SKM-1 treated with dmso at 0.1 percent for 144 hours (cell line): ENCODE results near the gene DPF1.
A peak's percentile ranks its signal among the peaks of the same experiment; 100 is the strongest.
"Not testable (repeated sequence)": the region's sequence is repeated elsewhere in the genome, so short reads cannot be mapped to it uniquely, and the experiment has no call there.

ENCODE experiments used
- DNase-seq: peaks from one replicate; lab custom pipeline; 2025; ENCODE audit not compliant: unreplicated experiment; lab: John Stamatoyannopoulos, UW

Gene DPF1

GRCh38 chr19:38224014-38224862 is at the start of gene DPF1:
Gene DPF1, minus strand, starts transcription at chr19:38224222. Its CDS starts 80 bp downstream, at chr19:38224142.
- DNase-seq: peak; percentile 34

DNA sequence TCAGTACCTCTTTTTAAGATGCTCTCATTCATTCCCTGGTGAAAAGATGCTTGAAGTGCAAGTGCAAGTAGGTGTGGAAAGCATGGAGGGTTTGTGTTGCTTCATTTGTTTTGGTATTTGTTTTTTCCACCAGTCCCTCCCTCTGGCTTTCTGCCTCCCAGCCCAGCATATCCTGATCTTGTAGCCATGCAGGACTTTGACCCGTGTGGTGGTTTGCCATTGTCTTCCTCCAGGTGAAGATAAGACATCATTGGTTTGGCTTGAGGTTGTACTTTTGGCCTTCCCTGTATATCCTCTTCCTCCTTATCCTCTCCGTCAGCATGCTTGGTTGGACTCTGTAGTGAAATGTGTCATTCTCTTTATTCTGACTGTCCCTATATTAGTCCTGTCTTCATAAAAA is 49.5 kb upstream of the DPF1 start:
- no peak for DNase-seq

DNA sequence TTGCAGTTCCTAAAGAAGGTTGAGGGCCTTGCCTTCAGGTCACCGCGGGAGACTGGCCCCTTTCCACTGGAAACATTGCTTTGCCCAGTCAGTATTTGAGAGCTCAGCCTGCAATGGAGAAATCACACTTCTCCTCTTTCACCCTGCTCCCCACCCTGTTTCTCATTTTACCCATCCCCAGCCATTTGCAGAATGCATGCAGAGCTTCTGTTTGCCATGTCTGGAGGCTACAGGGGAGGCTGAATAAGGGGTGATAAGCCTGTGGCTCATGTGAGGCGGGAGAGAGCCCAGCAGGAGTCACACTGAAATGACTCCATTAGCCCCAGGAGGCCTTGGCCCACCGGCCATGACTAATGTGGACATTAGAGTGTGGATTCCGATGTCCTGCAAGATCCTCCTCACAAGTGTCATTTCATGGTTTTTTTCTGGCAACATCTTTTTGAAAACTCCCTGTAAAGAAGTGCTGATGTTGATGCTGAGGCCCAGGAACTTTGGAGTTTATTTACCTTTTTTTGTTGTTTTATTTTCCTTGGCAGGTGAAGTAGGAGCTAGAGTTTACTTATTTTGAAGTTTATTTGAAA is 46.7 kb upstream of the DPF1 start:
- DNase-seq: no peak

DNA sequence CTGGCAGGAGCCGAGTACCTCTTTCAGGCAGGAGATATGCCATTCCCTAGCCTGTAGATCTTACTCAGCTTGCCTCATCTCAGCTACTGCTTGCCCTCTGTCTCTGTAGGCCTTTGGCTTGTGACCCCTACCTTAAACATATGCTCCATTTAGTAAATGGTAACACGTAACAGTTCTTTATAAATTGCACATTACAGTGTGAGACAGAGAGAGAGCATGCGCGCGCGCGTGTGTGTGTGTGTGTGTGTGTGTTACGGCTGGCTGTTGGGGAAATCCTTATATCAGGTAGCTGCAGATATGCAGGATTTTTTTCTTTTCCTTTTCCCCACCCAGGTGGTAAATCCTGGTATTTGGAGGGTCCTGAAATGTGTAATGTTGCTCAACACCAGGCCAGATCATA is 44.5 kb upstream of the DPF1 start:
- DNase-seq: no peak

DNA sequence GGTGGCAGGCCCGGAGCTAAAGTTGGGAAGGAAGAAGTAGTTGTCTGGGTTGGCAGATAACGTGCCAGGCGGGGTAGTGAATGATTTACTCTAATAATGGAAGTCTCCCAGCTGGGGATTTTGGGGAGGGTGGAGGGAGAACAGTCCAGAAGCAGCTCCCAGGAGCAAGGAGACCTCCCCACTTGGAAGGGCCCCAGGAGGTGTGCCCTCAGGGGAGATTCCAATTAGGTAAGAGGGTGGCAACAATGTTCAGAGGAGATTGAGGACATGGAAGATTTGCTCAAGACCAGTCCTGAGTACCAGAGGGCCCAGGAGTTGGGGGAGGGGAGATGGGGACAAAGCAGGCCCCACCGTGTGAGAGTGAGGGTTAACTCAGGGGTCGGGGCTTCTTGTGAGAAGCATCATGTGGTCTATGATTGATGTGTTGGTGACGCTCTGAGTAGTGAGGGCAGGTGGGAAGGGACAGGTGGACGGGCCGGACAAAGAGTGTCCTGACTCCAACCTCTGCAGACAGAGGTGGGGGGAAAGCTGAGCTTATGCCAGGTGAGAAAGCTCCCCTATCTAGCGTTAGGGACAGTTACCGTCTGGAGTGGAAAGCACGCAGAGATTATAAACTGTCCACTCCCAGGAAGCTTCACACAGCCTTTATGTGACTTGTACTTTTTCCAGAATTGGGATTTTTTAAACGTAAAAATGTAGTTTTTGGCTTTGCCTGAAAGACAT is 43.9 kb upstream of the DPF1 start:
- DNase-seq: no peak

- no peak for DNase-seq
Observed at GRCh38 chr19:38266981-38267597, 43.1 kb upstream of the DPF1 start.

DNA sequence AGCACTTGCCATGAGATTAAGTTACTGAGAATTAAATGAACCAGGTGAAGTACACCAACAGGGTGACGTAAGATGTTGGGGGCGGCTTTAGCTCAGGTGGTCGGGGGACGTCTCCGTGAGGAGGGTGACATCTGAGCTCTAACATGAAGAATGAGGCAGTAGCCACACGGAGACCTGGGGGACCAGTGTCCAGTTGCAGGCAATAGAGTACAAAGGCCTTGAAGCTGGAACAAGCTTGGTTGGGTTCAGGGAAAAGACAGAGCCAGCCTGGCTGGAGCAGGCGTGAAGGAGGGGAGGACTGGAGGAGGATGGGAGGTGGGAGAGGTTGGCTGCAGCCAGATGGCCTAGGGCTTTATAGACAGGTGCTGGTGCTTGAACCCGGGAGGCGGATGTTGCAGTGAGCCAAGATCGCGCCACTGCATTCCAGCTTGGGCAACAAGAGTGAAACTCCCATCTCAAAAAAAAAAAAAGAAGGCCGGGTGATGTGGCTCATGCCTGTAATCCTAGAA is 42.0 kb upstream of the DPF1 start:
- DNase-seq: no peak

DNA sequence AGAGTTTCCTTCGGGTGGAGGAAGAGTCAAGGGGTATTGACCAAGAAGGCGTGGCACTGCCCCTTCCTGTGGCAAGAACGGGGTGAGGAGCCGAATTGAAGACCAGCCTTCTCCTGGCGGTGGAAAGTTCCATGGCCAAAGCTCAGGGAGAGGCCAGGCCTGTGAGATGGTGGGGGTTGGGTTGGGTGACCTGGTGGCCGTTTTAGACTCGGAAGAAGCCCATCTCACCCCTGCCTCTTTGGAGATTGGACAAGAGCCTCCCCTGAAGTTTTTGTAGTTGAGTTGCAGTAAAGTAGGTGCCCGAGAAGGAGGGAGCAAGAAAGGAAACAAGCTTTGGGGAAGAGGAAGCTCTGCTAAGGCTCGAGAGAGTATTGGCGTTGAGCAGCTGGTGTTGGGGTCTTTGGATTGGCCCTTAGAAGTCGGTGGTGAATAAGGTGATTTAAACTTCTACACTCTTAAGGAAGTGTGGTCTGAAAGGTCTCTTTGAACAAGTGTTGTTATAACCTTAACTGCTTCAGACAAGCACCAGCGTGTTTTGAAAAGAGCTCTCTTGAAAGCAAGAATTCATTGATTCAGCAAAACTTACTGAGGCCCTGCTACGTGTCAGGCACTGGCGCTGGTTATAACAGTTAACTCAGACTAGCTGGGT is 41.3 kb upstream of the DPF1 start:
- DNase-seq: no peak

DNA sequence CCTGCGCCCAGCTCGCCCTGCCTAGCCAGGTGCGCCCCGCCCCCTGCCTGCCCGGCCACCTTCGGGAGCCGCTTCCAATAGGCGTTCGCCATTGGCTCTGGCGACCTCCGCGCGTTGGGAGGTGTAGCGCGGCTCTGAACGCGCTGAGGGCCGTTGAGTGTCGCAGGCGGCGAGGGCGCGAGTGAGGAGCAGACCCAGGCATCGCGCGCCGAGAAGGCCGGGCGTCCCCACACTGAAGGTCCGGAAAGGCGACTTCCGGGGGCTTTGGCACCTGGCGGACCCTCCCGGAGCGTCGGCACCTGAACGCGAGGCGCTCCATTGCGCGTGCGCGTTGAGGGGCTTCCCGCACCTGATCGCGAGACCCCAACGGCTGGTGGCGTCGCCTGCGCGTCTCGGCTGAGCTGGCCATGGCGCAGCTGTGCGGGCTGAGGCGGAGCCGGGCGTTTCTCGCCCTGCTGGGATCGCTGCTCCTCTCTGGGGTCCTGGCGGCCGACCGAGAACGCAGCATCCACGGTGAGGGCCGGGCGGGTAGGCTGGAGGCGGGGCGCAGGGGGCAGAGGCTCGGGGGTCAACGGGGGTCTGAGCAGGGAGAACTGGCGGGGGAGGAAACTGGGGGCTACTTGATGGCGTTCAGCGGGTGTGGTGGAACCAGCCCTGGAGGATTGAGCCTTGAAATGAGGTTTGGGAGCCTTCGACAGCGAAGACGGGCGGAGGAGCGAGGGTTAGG is 40.6 kb upstream of the DPF1 start, which contains the start of gene SPINT2:
TSS of gene SPINT2 (plus strand) at position 88 of the 727 bp plus-strand sequence. CDS start at position 408, 320 bp downstream.
- DNase-seq: no peak

GRCh38 chr19:38263689-38264485 is 39.9 kb upstream of the DPF1 start:
- DNase-seq: peak; percentile 60

DNA sequence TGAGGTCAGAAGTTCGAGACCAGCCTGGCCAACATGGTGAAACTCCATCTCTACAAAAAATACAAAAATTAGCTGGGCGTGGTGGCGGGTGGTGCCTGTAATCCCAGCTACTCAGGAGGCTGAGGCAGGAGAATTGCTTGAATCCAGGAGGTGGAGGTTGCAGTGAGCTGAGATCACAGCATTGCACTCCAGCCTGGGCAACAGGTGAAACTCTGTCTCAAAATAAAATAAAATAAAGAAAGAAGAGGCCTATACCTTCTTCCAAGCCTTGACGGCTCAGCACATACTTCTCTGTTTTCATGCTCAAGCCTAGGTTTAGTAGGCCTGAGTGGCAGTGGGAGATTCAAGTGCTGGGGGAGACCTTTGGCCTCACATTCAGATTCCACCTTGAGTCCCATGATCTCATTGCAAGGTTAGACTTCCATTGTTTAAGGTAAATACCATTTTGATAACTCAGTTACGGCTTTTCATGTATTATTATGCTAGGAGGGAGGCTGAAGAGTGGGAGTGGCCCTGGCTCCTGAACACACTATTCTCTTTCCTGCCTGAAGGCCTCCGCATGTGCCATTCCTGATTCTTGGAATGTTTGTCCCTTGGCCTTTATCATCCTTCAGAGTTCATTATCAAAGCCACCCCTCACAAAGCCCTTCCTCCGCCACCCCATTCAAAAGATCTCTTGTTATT is 38.7 kb upstream of the DPF1 start:
- no peak for DNase-seq

DNA sequence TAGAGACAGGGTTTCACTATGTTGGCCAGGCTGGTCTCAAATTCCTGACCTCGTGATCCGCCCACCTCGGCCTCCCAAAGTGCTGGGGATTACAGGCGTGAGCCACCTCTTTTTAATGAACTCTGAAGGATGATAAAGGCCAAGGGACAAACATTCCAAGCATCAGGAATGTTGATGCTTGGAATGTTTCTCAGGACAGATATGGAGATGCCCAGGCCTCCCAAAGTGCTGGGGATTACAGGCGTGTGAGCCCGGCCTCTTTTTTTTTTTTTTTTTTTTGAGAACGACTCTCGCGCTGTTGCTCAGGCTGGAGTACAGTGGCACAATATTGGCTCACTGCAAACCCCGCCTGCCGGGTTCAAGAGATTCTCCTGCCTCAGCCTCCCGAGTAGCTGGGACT is 37.9 kb upstream of the DPF1 start:
- not testable (repeated sequence) for DNase-seq

GRCh38 chr19:38255383-38256014 is 31.5 kb upstream of the DPF1 start:
- DNase-seq: no peak

GRCh38 chr19:38253788-38254187 is 29.8 kb upstream of the DPF1 start:
- no peak for DNase-seq

GRCh38 chr19:38252941-38253691 is 29.1 kb upstream of the DPF1 start:
- no peak for DNase-seq

DNA sequence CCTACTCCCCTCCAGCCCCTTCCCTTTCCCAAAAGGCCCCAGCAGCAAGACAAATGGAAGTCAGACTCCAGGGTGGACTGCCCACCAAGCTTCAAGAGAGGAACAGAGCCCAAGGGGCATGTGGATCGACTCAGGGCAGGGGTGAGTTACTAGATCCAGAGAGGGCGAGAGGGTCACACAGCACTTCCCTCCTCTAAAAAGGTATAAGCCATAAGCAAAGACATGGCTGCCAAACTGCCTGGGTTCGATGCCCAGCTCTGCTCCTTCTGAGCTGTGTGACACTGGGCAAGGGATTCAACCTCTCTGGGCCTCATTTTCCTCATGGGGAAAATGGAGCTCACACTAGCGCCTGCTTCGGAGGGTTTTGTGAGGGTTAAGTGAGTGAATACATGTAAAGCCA is 28.4 kb upstream of the DPF1 start:
- no peak for DNase-seq

- no peak for DNase-seq
Observed at GRCh38 chr19:38251564-38252051, 27.6 kb upstream of the DPF1 start.
